Gastroesophageal sphincter (tissue), 3 donors: ENCODE results near the gene SSH3.

ENCODE experiments used
- CTCF ChIP-seq, 4 experiments: fragments of 200-600 bp in 2 of 4; fragments of 450-650 bp in 2 of 4; sonication (generic) in 1 of 4; IDR thresholded peaks; one replicate each; pipeline ENCODE4 v1.5.1; 2017 to 2019; ENCODE audit warnings: antibody characterized with exemption in 4 of 4, mild to moderate bottlenecking in 2 of 4, moderate library complexity in 2 of 4
- EP300 ChIP-seq: sonication (generic); formaldehyde crosslinking; IDR thresholded peaks from one replicate; pipeline ENCODE4 v1.6.1; 2017; ENCODE audit warnings: antibody characterized with exemption, mild to moderate bottlenecking
- POLR2A ChIP-seq, 2 donors: fragments of 450-650 bp; IDR thresholded peaks; one replicate each; pipeline ENCODE4 v1.6.1; 2017; ENCODE audit warnings: antibody characterized with exemption in 2 of 2, mild to moderate bottlenecking in 2 of 2, moderate library complexity in 1 of 2

DNA sequence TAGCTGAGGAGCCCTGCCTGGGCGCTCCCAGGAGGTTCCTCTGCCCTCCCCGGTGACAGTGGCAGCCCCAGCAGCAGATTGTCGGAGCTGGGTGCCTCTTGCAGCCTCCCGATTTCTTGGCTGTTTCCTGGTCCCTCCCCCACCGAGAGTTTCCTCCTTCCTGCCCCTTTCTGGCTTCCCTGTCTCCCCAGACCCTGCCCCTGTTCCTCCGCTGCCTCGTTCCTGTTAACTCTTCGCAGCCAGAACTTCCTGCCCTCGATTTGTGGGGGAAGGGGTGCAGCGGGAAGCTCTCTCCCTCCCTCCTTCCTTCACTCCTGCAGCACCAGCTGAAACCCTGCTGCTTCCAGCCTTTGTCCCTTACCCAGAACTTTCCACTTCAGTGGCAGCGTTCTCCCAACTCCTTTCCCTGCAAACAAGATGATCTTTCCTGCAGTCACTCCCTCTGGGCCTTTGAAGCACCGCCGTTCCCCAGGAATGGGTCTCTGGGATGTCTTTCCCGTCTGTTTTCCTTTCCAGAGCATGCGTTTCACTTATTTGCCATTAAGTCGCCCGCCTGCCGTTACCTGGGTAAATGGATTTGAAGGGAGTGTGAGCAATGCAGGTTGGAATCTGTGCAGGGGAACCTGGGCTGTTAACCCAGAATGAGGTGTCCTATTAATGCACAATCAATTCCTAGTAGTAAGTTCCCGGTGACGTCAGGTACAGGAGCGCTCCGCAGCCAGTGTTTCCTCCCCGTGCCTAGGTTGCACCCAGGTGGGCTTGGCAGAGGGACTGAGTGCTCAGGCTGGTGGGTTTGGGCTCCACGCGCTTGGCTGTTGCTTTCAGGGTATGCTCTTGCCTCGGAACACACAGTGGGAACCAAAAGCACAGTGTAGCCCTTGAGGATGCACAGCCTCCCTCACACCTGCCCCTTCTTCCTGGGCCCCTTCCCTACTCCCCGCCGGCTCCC lies 32.8 kb upstream of the SSH3 start:
- TF ChIP-seq CTCF (IDR thresholded peaks at IDR 0.05) (no peak), POLR2A (IDR thresholded peaks at IDR 0.05) (no peak), EP300 (no peak)
